ENCODE data around the gene CYB561D2.
A peak's percentile ranks its signal among the peaks of the same experiment; 100 is the strongest.
"Not testable (repeated sequence)": the region's sequence is repeated elsewhere in the genome, so short reads cannot be mapped to it uniquely, and the experiment has no call there.

Gene CYB561D2, protein sequence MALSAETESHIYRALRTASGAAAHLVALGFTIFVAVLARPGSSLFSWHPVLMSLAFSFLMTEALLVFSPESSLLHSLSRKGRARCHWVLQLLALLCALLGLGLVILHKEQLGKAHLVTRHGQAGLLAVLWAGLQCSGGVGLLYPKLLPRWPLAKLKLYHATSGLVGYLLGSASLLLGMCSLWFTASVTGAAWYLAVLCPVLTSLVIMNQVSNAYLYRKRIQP

DNA sequence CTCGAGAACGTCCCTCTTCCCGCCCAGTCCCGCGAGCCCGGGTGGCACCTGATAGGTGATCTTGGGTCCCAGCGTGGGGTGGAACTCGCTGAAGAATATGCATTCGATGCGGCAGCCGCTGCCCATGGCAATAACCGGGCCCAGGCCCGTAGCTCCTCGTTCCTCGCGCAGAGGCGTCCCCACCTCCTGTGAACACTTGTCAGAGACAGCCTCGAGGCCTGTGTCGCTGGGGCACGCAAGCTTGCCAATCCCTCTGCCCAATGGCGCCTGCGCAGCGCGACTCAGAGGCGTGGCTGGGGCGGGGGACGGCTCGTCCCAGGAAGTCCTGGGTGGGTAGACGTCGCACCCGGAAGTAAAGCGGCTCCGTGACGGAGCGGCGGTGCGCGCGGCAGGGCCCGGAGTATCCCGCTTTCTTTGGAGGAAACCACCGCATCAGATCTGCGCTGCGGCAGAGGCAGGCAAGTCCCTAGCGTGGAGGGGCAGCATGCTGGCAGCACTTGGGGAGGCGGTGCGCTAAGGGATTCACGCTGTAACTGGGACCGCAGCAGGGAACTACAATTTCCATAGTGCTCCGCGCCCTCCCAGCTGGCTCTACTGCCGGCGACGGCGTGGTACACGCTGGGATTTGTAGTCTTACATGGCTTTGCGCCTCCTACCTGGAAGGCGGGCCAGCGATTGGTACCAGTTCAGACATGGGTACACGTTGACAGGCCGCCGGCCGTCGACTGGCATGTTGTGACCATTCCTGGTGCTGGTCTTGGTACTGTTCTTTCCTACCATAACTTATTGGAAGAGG lies at the start of gene CYB561D2, which contains the start of gene NPRL2:
CYB561D2 (plus strand) TSS at position 336 of the 796 bp plus-strand sequence. CDS start 572 bp downstream, outside the sequence.
NPRL2 (minus strand) TSS at position 249 of the 796 bp plus-strand sequence; CDS start at position 126, 123 bp downstream.
- DNase-seq (ENCODE audit: low spot score), result peak; percentile 99

GRCh38 chr3:50302095-50303012 lies 48.3 kb upstream of the CYB561D2 start:
- DNase-seq (ENCODE audit: low spot score), result no peak

GRCh38 chr3:50303013-50303815 lies 47.4 kb upstream of the CYB561D2 start, which contains the start of gene HYAL1:
Gene HYAL1 (minus strand): TSS chr3:50303574. CDS start chr3:50302956, 618 bp downstream.
- DNase-seq (ENCODE audit: low spot score), result no peak

DNA sequence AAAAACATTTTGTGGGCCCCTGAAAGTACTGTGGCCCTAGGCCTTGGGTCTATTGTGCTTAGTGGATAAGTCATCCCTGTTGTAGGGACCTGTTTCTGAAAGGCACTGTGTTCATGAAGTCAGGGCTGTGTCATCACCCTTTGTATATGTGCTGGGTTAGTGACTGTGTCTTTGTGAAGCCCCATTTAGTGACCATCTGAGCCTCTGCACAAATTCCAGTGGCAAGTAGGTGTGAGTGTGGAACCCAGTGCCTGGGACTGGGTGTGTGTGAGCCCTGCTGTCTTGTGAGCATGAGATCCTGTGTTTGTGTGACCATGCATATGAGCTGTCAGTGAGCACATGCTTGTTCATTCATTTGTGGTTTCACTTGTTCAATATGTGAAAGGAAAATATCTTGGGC lies 46.1 kb upstream of the CYB561D2 start:
- DNase-seq (ENCODE audit: low spot score), result no peak

- DNase-seq (ENCODE audit: low spot score), result not testable (repeated sequence)
Measured at GRCh38 chr3:50312041-50312440, 38.6 kb upstream of the CYB561D2 start.

DNA sequence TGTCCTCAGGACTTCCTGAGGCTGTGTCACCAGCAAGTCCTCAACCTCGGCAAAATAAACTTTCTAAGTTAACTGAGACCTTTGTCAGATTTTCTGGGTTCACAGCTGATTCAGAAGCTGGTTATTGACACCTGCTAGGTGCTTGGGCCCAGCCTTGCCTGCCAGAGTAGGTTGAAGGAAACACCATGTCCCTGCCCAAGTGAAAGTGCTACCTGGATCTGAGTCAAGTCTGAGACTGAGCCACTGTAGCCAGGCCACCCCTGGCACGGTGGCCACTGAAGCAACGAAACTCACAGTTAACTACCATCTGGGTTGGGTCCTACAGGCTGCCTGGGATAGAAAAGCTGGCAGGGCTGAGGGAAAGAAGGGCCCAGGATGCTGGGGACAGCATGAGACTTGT lies 36.3 kb upstream of the CYB561D2 start:
- DNase-seq (ENCODE audit: low spot score), result no peak

DNA sequence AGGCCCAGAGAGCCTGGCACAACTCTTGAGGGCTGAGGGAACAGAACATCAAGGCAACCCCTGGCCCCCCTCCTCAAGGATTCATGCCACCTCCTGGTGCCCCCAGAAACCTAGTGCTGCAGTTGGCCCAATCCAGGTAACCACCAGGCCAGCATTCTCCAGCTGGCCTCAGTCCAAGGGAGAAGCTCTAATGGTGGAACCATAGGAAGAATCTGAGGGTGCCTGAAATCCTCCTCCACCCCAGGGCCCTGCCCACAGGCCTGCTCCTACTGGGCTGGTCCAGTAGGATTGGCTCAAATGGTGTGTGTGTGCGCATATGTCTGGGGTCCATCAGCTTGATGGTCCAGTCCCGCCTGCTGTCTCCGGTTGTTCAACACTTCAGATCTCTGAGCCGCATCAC lies 35.8 kb upstream of the CYB561D2 start:
- no peak for DNase-seq (ENCODE audit: low spot score)

GRCh38 chr3:50316657-50317242 lies 33.9 kb upstream of the CYB561D2 start:
- DNase-seq (ENCODE audit: low spot score), result peak; percentile 87

GRCh38 chr3:50317300-50317699 lies 33.4 kb upstream of the CYB561D2 start:
- no peak for DNase-seq (ENCODE audit: low spot score)

- no peak for DNase-seq (ENCODE audit: low spot score)
Measured at GRCh38 chr3:50318163-50318562, 32.5 kb upstream of the CYB561D2 start.

GRCh38 chr3:50318615-50319014 lies 32.0 kb upstream of the CYB561D2 start:
- no peak for DNase-seq (ENCODE audit: low spot score)

DNA sequence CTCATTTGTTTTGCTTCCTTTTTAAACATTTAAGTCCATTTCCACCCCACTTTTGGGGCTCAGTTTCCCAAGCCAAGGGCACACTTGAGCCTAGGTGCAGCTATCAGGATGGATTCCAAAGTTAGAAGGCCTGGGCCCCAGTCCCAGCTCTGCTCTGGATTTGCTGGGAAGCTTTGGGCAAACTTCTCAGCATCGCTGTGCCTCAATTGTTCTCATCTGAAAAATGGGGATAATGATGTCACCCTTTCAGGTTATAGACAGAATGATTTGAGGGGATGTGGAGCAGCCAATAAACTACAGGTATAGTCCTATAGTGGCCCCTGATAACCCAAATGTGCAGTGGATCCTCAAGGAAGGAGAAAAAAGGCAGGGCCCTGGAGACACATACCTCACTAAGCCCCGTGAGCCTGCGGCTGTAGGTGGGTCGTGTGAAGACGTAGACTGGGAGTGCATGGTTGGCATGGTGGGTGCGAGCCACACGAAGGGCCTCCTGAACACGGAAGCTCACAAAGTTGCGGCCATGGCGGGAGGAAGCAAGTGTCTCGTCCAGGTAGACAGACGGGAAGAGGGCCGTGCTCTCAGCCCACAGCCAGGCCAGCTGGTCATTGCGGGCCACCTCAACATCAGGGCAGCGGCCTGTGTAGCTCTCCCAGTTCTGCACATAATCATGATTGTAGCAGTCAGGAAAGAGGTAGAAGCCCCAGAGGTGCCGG lies 31.3 kb upstream of the CYB561D2 start:
- DNase-seq (ENCODE audit: low spot score), result no peak

- DNase-seq (ENCODE audit: low spot score), result no peak
Measured at GRCh38 chr3:50319894-50320625, 30.6 kb upstream of the CYB561D2 start.

- peak; percentile 49 for DNase-seq (ENCODE audit: low spot score)
Measured at GRCh38 chr3:50320853-50321335, 29.8 kb upstream of the CYB561D2 start.

DNA sequence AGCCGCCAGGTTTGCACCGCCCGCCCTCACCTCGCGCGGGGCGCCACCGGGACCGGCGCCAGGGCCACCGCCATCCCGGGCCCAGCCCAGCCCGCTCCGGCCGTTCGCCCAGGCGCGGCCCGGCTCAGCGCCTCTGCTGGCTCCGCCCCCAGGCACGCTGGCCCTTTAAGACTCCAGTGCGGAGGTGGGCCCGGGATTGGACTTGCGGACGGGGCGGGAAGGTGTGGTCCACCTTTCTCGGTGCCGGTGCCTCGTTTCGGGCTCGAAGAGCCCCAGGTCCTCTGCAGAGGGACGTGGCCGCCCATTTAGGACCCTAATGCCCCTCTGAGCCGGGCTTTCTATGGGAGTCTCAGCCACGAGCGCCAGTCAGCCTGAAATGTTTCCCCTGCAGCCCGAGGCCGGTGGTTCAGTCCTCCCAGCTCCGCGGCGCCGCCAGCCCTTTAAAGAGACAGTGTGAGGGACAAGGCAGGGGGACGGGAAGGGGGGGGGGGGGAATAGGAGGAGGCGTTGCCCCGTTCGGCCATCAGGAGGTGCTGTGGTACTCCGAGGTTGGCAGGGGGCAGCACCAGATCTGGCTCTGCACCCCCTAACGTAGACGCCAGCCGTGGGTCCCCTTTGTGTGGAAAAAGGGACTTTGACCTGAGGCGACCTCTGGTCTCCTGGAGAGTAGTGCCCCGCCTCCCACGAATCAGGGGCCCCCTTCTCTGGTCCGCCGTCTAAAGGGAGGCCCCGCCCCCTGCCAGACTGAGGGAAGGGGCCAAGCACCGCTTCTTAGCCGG lies 29.1 kb upstream of the CYB561D2 start:
- peak; percentile 78 for DNase-seq (ENCODE audit: low spot score)

- no peak for DNase-seq (ENCODE audit: low spot score)
Measured at GRCh38 chr3:50322115-50322385, 28.6 kb upstream of the CYB561D2 start.

DNA sequence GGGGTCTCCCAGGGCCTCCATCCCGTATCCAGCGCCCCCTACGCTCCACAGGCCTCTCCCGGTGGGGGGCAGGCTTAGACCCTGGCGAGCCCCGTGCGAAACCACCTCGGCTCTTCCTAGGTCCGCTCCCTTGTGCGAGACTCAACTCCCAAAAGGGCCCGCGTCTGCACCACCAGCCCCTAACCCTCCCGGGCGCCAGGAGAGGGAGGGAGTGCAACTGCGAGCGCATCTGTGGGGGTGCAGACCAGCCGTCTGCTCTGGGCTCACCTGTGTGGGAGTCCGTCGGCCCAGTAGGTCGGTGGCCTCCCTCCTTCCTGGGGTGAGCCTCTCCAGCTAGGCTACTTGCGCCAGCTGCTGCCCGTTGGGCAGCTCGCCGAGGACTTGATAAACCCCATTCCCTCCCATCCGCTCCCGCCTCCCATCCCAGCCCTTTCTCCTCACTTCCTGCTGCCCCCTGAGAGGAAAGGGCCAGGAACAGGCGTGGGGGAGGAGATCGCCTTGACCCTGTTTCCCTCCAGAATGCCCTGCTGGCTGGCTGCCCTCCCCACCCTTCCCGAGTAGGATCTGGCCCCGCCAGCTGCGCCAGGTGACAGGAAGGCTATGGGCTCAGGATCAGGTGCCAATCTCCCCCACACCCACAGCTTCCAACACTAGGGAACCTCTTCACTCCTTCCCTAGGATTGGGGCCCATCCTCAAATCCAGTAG lies 28.1 kb upstream of the CYB561D2 start, which contains the start of gene HYAL2:
HYAL2 (minus strand) TSS at position 360 of the 706 bp plus-strand sequence. CDS start 2,256 bp downstream, outside the sequence.
- DNase-seq (ENCODE audit: low spot score), result no peak

- no peak for DNase-seq (ENCODE audit: low spot score)
Measured at GRCh38 chr3:50323092-50323600, 27.5 kb upstream of the CYB561D2 start.

Measured in CD4-positive, alpha-beta T cell treated with Interleukin-15 for 4 hours (primary cell).